Endodermal cell (in vitro differentiated cells): ENCODE results near the gene CHPF. TPM values are rescaled to one million over a fixed set of nuclear protein-coding genes. Genes with fewer than 3 reads are reported as not detected.

ENCODE experiments used
- DNase-seq: peaks from one replicate; pipeline ENCODE4 v3.0.0-alpha.2; 2017
- H3K27ac ChIP-seq: 2 replicates; pipeline ENCODE4 v1.5.1; 2013; ENCODE audit warnings: mild to moderate bottlenecking, low read depth, low read length, moderate library complexity
- H3K27me3 ChIP-seq: 2 replicates; pipeline ENCODE4 v1.6.1; 2013; ENCODE audit warnings: mild to moderate bottlenecking, low read length, moderate library complexity; ENCODE audit not compliant: insufficient read depth, control insufficient read depth, poor library complexity, severe bottlenecking
- H3K36me3 ChIP-seq: 2 replicates; pipeline ENCODE4 v1.7.0; 2013; ENCODE audit warnings: mild to moderate bottlenecking, low read length, moderate library complexity; ENCODE audit not compliant: control insufficient read depth, insufficient read depth
- H3K4me1 ChIP-seq: one replicate; pipeline ENCODE4 v1.7.0; 2013; ENCODE audit warnings: low read length; ENCODE audit not compliant: control insufficient read depth, insufficient read depth
- H3K4me3 ChIP-seq: 2 replicates; pipeline ENCODE4 v1.5.1; 2013; ENCODE audit warnings: mild to moderate bottlenecking, low read length, moderate library complexity
- H3K9ac ChIP-seq: 2 replicates; pipeline ENCODE4 v1.6.1; 2013; ENCODE audit warnings: mild to moderate bottlenecking, low read length, moderate library complexity; ENCODE audit not compliant: poor library complexity, severe bottlenecking; ENCODE audit errors: extremely low read depth
- H3K9me3 ChIP-seq: 2 replicates; pipeline ENCODE4 v1.6.1; 2013; ENCODE audit warnings: mild to moderate bottlenecking, low read length, moderate library complexity; ENCODE audit not compliant: control insufficient read depth
- H3K27ac Mint-ChIP-seq: 2 replicates; pipeline ENCODE4 v1.8.0; 2020; ENCODE audit warnings: mixed read lengths
- H3K27me3 Mint-ChIP-seq: 2 replicates; pipeline ENCODE4 v1.8.0; 2021; ENCODE audit warnings: mild to moderate bottlenecking, mixed read lengths; ENCODE audit not compliant: insufficient read depth
- H3K36me3 Mint-ChIP-seq: 2 replicates; pipeline ENCODE4 v1.8.0; 2020; ENCODE audit warnings: low read depth, mixed read lengths
- H3K4me1 Mint-ChIP-seq: 2 replicates; pipeline ENCODE4 v1.8.0; 2020; ENCODE audit warnings: mixed read lengths
- H3K4me3 Mint-ChIP-seq: 2 replicates; pipeline ENCODE4 v1.8.0; 2020; ENCODE audit warnings: mild to moderate bottlenecking, moderate library complexity, mixed read lengths
- H3K9me3 Mint-ChIP-seq: 2 replicates; pipeline ENCODE4 v1.8.0; 2020; ENCODE audit warnings: mild to moderate bottlenecking, mixed read lengths
- CTCF ChIP-seq: fragments of 200-600 bp; sonication (generic); conservative IDR thresholded peaks from 2 replicates; pipeline ENCODE4 v1.5.0; 2021; ENCODE audit warnings: antibody characterized with exemption, mild to moderate bottlenecking
- WGBS, 2 experiments: methylation state at CpG; one replicate each; pipeline versions ENCODE4 v1.1.5 to v1.1.7; 2013; ENCODE audit warnings: missing lambda C conversion rate in 2 of 2, mixed read lengths in 1 of 2; ENCODE audit not compliant: insufficient coverage in 1 of 2, insufficient read length in 1 of 2; 5-methylcytosine and 5-hydroxymethylcytosine counted together
- total RNA-seq, 2 donors: library from RNA; stranded (reverse); fragmentation: NEBNext Ultra II Directional in 1 of 2; extraction: Animal tissue kit (Norgen Biotek cat#: 25700) in 1 of 2; gene quantifications; 2 replicates in 1 of 2; 3 replicates in 1 of 2; pipeline ENCODE4 v1.2.1, GENCODE V29; 2021

The CHPF gene
- total RNA-seq, 2 donors from 2014 or later: 51.2 to 54.0 TPM

- H3K9me3 Mint-ChIP-seq: peaks cover 3% of the 10 kb centered on the region
- H3K4me3 Mint-ChIP-seq: peak within 1 kb of the TSS; percentile 41
- no peak for TF ChIP-seq CTCF
- 27 to 36% methylated on average over 15 to 31 of the region's 31 CpGs for WGBS, 2 experiments
- Histone ChIP-seq H3K27ac (no peak within 1 kb of the TSS), H3K36me3 (no peaks in the 10 kb centered on the region), H3K4me3 (peak within 1 kb of the TSS; percentile 15), H3K27me3 (peaks cover 58% of the 10 kb centered on the region), H3K9ac (no peak within 1 kb of the TSS), H3K9me3 (no peaks in the 10 kb centered on the region), H3K4me1 (peaks cover 8% of the 10 kb centered on the region)
- H3K4me1 Mint-ChIP-seq: peaks cover 29% of the 10 kb centered on the region
- peak; percentile 77 for DNase-seq
- no peaks in the 10 kb centered on the region for H3K36me3 Mint-ChIP-seq
- H3K27ac Mint-ChIP-seq: no peak within 1 kb of the TSS
- H3K27me3 Mint-ChIP-seq: peaks cover 88% of the 10 kb centered on the region
These were observed 29.3 kb downstream of the CHPF start, which contains the start of gene ASIC4 for GRCh38 chr2:219514196-219514761. Gene ASIC4 (plus strand): TSS chr2:219514482. CDS start chr2:219514725, 243 bp downstream.

GRCh38 chr2:219513787-219514186 is 29.8 kb downstream of the CHPF start:
- H3K9ac ChIP-seq: no peak overlapping the region
- Mint-ChIP-seq H3K4me1 (peaks cover 28% of the 10 kb centered on the region), H3K4me3 (peak overlapping the region; percentile 41), H3K9me3 (peaks cover 3% of the 10 kb centered on the region), H3K27me3 (peaks cover 87% of the 10 kb centered on the region), H3K27ac (no peak overlapping the region), H3K36me3 (no peaks in the 10 kb centered on the region)
- TF ChIP-seq CTCF: no peak
- H3K4me3 ChIP-seq: peak overlapping the region; percentile 15
- H3K27ac ChIP-seq: no peak overlapping the region
- DNase-seq: peak; percentile 54
- 40 to 58% methylated on average over 2 to 4 of the region's 4 CpGs for WGBS, 2 experiments
- H3K36me3 ChIP-seq: no peaks in the 10 kb centered on the region
- no peaks in the 10 kb centered on the region for H3K9me3 ChIP-seq
- peaks cover 58% of the 10 kb centered on the region for H3K27me3 ChIP-seq
- peaks cover 9% of the 10 kb centered on the region for H3K4me1 ChIP-seq

- H3K27ac ChIP-seq: no peak overlapping the region
- Mint-ChIP-seq H3K36me3 (no peaks in the 10 kb centered on the region), H3K27me3 (peaks cover 77% of the 10 kb centered on the region), H3K9me3 (peaks cover 3% of the 10 kb centered on the region), H3K4me1 (peaks cover 27% of the 10 kb centered on the region), H3K4me3 (peak overlapping the region; percentile 41), H3K27ac (no peak overlapping the region)
- peak; percentile 55 for DNase-seq
- no peaks in the 10 kb centered on the region for H3K9me3 ChIP-seq
- H3K36me3 ChIP-seq: no peaks in the 10 kb centered on the region
- peaks cover 54% of the 10 kb centered on the region for H3K27me3 ChIP-seq
- no peak overlapping the region for H3K4me3 ChIP-seq
- WGBS, 2 experiments: 46 to 50% methylated on average over 13 to 16 of the region's 16 CpGs
- peaks cover 9% of the 10 kb centered on the region for H3K4me1 ChIP-seq
- TF ChIP-seq CTCF: no peak
- H3K9ac ChIP-seq: no peak overlapping the region
These were observed 30.9 kb downstream of the CHPF start for GRCh38 chr2:219512524-219513216.
